Measurements from ENCODE around the gene ANGPTL8. TPM values are rescaled to one million over a fixed set of nuclear protein-coding genes. Genes with fewer than 3 reads are reported as not detected.

The ANGPTL8 gene
- total and polyA plus RNA-seq, 2 experiments from 2014 or later, result 1.7 TPM; not detected in 1

DNA sequence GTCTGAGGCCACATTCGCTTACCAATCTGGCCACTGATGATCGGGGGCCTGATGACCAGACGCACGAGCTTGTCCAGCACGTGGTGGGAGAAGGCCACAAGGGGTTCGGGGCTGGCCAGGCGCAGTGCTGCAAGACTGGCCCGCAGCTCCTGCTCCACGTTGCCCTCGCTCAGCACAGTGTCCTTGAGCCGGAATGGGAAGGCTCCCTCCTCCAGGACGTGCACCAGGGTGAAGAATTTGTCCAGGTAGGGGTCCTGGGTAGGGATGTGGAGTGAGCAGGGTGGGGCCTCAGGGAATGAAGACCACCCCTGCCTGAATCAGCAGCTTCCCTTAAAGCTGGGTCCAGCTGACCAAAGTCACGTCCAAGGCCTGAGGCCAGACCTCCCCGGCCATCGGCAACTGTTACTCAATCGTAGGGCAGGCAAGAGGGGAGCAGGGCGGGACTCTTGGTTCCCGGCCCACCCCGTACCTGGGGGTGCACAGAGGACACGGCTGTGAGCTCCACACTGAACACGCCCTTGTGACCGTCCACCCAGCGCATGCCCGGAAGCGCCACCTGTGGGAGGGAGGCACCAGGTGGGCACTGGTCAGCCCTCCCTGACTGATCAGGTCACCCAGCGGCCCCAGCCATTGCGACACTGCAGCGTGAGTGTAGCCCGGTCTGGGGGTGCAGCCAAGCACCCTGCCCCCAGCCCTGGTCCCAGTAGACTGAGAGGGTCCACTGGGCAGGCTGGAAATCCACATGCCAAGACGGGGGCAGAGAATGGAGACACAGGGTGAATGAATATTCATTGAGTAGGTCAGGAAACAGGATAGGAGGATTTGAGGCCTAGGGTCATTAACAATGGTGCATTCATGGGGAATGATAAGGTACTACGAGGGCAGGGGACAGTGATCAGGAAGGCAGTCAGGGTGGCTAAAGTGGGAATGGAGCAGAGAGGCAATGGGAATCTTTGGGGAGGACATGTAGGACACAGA, 2.8 kb upstream of the ANGPTL8 start:
- Histone ChIP-seq H3K79me2 (ENCODE audit: insufficient read depth) (no peaks in the 10 kb centered on the region), H3K4me2 (ENCODE audit: unreplicated experiment) (no peak overlapping the region), H3K9ac (no peak overlapping the region), H2AFZ (no peak overlapping the region), H3K4me3 (no peak overlapping the region), H4K20me1 (ENCODE audit: insufficient read depth) (no peaks in the 10 kb centered on the region), H3F3A (ENCODE audit: insufficient read depth) (no peaks in the 10 kb centered on the region), H3K27ac (no peak overlapping the region), H3K9me2 (ENCODE audit: insufficient read depth) (no peaks in the 10 kb centered on the region), H3K4me1 (ENCODE audit: insufficient read depth) (no peaks in the 10 kb centered on the region), H3K27me3 (replicated peaks; ENCODE audit: insufficient read depth) (no peaks in the 10 kb centered on the region), H3K36me3 (ENCODE audit: low read depth) (no peaks in the 10 kb centered on the region), H3K9me3 (ENCODE audit: low read depth) (no peaks in the 10 kb centered on the region)
- 93 to 95% methylated on average over 25 to 31 of the region's 31 CpGs for WGBS, 2 experiments (ENCODE audit: low coverage in 1 of 2, low lambda C conversion rate in 2 of 2, missing lambda C conversion rate in 2 of 2)
- in situ Hi-C loops (cut with MboI), result no loop called here
- DNase-seq, result no peak
- no peak for TF ChIP-seq EZH2phosphoT487 (IDR thresholded peaks at IDR 0.05; ENCODE audit: insufficient read depth, low read depth)
- no peak for TF ChIP-seq EZH2 (IDR thresholded peaks at IDR 0.05; ENCODE audit: insufficient read depth, poor library complexity, severe bottlenecking)

DNA sequence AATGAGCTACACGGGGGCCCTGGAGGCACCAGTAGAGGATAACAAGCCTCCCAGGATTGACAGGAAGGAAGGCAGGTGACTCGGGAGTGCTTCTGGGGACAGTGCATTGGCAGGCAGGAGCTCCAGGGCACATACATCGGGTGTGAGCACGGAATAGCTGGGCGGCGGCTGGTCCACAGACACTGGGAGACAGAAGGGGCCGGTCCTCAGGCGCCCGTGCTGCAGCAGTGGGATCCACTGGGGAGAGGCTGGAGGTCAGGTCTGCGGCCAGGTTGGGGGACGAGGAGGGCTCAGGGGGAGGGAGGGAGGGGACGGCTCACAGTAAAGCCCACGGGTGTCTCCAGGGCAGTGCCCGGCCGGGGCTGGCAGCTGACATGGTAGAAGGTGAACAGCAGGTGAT, 2.1 kb upstream of the ANGPTL8 start:
- 88 to 91% methylated on average over 10 to 15 of the region's 15 CpGs for WGBS, 2 experiments (ENCODE audit: low coverage in 1 of 2, low lambda C conversion rate in 2 of 2, missing lambda C conversion rate in 2 of 2)
- no peak overlapping the region for H2AFZ ChIP-seq
- H3K79me2 ChIP-seq (ENCODE audit: insufficient read depth), result no peaks in the 10 kb centered on the region
- no peak for TF ChIP-seq EZH2phosphoT487 (IDR thresholded peaks at IDR 0.05; ENCODE audit: insufficient read depth, low read depth)
- no peak for TF ChIP-seq EZH2 (IDR thresholded peaks at IDR 0.05; ENCODE audit: insufficient read depth, poor library complexity, severe bottlenecking)
- no peak overlapping the region for H3K9ac ChIP-seq
- H4K20me1 ChIP-seq (ENCODE audit: insufficient read depth), result no peaks in the 10 kb centered on the region
- H3K4me2 ChIP-seq (ENCODE audit: unreplicated experiment), result no peak overlapping the region
- no peaks in the 10 kb centered on the region for H3K9me3 ChIP-seq (ENCODE audit: low read depth)
- H3K4me1 ChIP-seq (ENCODE audit: insufficient read depth), result no peaks in the 10 kb centered on the region
- no peak overlapping the region for H3K4me3 ChIP-seq
- H3K27ac ChIP-seq, result no peak overlapping the region
- H3K36me3 ChIP-seq (ENCODE audit: low read depth), result no peaks in the 10 kb centered on the region
- in situ Hi-C loops (cut with MboI), result no loop called here
- no peaks in the 10 kb centered on the region for H3F3A ChIP-seq (ENCODE audit: insufficient read depth)
- H3K9me2 ChIP-seq (ENCODE audit: insufficient read depth), result no peaks in the 10 kb centered on the region
- DNase-seq, result no peak
- no peaks in the 10 kb centered on the region for H3K27me3 ChIP-seq (replicated peaks; ENCODE audit: insufficient read depth)

GRCh38 chr19:11238041-11238440, 1.4 kb upstream of the ANGPTL8 start:
- Histone ChIP-seq H2AFZ (no peak overlapping the region), H3K4me2 (ENCODE audit: unreplicated experiment) (no peak overlapping the region), H3K9me3 (ENCODE audit: low read depth) (no peaks in the 10 kb centered on the region), H3K9ac (no peak overlapping the region), H3K4me1 (ENCODE audit: insufficient read depth) (no peaks in the 10 kb centered on the region), H3F3A (ENCODE audit: insufficient read depth) (no peaks in the 10 kb centered on the region), H3K27ac (no peak overlapping the region), H3K27me3 (replicated peaks; ENCODE audit: insufficient read depth) (no peaks in the 10 kb centered on the region), H3K36me3 (ENCODE audit: low read depth) (no peaks in the 10 kb centered on the region), H3K4me3 (no peak overlapping the region), H4K20me1 (ENCODE audit: insufficient read depth) (no peaks in the 10 kb centered on the region), H3K9me2 (ENCODE audit: insufficient read depth) (no peaks in the 10 kb centered on the region), H3K79me2 (ENCODE audit: insufficient read depth) (no peaks in the 10 kb centered on the region)
- TF ChIP-seq EZH2 (IDR thresholded peaks at IDR 0.05; ENCODE audit: insufficient read depth, poor library complexity, severe bottlenecking) (no peak), EZH2phosphoT487 (IDR thresholded peaks at IDR 0.05; ENCODE audit: insufficient read depth, low read depth) (no peak)
- in situ Hi-C loops (cut with MboI), result no loop called here
- no peak for DNase-seq
- WGBS, 2 experiments (ENCODE audit: low coverage in 1 of 2, low lambda C conversion rate in 2 of 2, missing lambda C conversion rate in 2 of 2), result 86 to 88% methylated on average over 11 of the region's 11 CpGs

- in situ Hi-C loops (cut with MboI), result no loop called here
- WGBS, 2 experiments (ENCODE audit: low coverage in 1 of 2, low lambda C conversion rate in 2 of 2, missing lambda C conversion rate in 2 of 2), result 82 to 86% methylated on average over 6 of the region's 6 CpGs
- TF ChIP-seq EZH2 (IDR thresholded peaks at IDR 0.05; ENCODE audit: insufficient read depth, poor library complexity, severe bottlenecking) (no peak), EZH2phosphoT487 (IDR thresholded peaks at IDR 0.05; ENCODE audit: insufficient read depth, low read depth) (no peak)
Measured at GRCh38 chr19:11238781-11239376, 540 bp upstream of the ANGPTL8 start.

More at GRCh38 chr19:11238781-11239376, 540 bp upstream of the ANGPTL8 start:
- H3K36me3 ChIP-seq (ENCODE audit: low read depth), result no peaks in the 10 kb centered on the region
- no peaks in the 10 kb centered on the region for H3K27me3 ChIP-seq (replicated peaks; ENCODE audit: insufficient read depth)
- H3K9me2 ChIP-seq (ENCODE audit: insufficient read depth), result no peaks in the 10 kb centered on the region
- H3K4me3 ChIP-seq, result no peak overlapping the region
- DNase-seq, result no peak
- H3K4me1 ChIP-seq (ENCODE audit: insufficient read depth), result no peaks in the 10 kb centered on the region
- H3K4me2 ChIP-seq (ENCODE audit: unreplicated experiment), result no peak overlapping the region
- no peaks in the 10 kb centered on the region for H3F3A ChIP-seq (ENCODE audit: insufficient read depth)
- H2AFZ ChIP-seq, result no peak overlapping the region
- H3K9ac ChIP-seq, result no peak overlapping the region
- no peaks in the 10 kb centered on the region for H4K20me1 ChIP-seq (ENCODE audit: insufficient read depth)
- no peaks in the 10 kb centered on the region for H3K9me3 ChIP-seq (ENCODE audit: low read depth)
- H3K27ac ChIP-seq, result no peak overlapping the region
- no peaks in the 10 kb centered on the region for H3K79me2 ChIP-seq (ENCODE audit: insufficient read depth)
